Inferior parietal cortex (tissue), 1 donor: ENCODE data around the gene SH3PXD2A.

Source experiments
- DNase-seq: peaks from one replicate; pipeline ENCODE4 v3.0.0-alpha.2; 2016; ENCODE audit errors: extremely low spot score

The SH3PXD2A gene

DNA sequence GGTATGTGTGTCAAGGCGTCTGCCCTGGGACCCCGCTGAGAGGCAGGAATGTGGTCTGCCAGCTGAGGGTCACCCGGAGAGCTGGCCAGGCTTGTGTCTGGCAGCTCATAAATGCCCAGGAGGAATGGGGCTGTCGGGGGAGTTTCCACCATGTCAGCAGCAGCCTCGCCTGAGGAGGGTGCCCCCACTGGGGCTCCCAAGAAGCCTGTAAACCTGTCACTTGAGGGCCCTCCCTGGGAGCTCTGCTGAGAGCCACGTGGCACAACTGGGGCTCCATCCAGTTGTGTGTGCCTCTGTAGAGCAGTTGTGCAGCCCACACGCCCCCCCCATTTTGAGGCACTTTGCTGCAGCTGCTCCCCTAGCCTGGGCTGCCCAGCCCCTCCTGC lies 291.3 kb downstream of the SH3PXD2A start:
- no peak for DNase-seq

GRCh38 chr10:103563231-103564115 lies 291.9 kb downstream of the SH3PXD2A start:
- no peak for DNase-seq

GRCh38 chr10:103562383-103562782 lies 293.0 kb downstream of the SH3PXD2A start:
- DNase-seq: no peak

DNA sequence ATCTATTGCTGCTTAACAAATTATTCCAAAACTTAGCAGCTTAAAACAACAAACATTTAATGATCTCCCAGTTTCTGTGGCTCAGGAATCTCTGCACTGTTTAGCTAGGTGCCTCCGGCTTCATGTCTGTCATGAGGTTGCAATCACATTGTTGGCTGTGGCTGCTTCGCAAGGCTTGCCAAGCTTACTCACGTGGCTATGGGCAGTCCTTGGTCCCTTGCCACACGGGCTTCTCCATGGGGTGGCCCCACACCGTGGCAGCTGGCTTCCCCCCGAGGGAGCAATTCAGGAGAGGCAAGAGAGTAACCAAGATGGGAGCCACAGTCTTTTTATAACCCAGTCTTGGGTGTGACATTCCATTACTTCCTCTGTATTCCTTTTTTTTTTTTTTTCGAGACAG lies 294.5 kb downstream of the SH3PXD2A start:
- DNase-seq: no peak

GRCh38 chr10:103559776-103560175 lies 295.6 kb downstream of the SH3PXD2A start:
- DNase-seq: no peak

GRCh38 chr10:103558911-103559310 lies 296.5 kb downstream of the SH3PXD2A start:
- DNase-seq: no peak

DNA sequence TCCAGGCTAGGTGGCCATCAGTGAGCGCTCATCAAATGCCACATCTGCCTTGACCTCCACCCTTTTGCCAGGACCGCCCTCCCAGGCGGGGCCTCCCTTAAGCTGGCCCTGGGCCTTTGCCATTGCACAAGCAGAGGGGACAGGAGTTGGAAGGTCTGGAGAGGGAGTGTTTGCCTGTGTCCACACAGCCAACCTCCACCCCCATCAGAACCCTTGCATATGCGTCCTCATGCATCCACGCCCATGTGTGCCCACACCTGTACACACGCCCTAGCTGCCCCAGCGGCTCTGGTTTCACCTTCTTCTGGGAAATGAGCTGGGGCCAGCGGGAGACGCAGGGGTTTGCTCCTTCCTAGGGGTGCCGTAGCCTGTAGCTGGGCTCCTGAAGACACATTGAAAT lies 297.9 kb downstream of the SH3PXD2A start:
- no peak for DNase-seq

GRCh38 chr10:103556383-103557007 lies 298.9 kb downstream of the SH3PXD2A start:
- no peak for DNase-seq

DNA sequence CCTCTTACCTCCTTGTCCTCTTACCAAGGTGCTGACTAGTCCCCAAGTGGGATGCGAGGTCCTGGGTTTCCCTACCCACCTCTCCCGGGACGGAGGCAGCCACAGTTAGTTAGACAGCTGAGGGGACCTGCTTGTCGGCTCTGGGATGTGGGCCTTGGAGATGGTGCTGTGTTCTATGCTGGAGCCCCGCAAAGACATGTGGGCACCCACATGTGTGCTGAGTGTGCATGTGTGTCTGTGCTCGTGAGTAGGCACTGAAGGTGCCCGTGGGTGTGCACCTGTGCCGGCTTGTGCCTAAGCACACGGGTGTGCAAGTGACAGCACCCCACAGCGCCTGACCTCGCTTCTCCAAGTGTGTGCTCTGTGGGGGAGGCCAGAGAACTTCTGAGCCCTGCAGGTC lies 299.7 kb downstream of the SH3PXD2A start:
- no peak for DNase-seq

DNA sequence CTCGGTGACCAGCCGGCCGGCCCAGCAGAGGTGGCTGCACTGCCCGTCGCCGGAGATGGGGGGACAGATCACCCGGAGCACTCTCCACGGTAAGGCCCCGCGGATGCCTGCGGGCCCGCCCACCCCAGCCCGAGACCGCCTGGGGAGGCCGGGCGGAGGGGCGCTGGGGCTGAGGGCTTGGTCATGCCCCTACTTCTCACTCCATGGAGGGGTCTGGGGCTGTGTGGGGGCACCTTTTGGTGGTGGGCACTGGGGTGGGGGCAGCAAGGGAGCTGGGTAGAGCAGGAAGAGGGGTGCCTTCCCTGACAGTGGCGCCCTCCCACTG lies 300.1 kb downstream of the SH3PXD2A start:
- no peak for DNase-seq

GRCh38 chr10:103554488-103555324 lies 300.7 kb downstream of the SH3PXD2A start:
- DNase-seq: no peak

- DNase-seq: no peak
These were observed 301.5 kb downstream of the SH3PXD2A start for GRCh38 chr10:103553743-103554487.

DNA sequence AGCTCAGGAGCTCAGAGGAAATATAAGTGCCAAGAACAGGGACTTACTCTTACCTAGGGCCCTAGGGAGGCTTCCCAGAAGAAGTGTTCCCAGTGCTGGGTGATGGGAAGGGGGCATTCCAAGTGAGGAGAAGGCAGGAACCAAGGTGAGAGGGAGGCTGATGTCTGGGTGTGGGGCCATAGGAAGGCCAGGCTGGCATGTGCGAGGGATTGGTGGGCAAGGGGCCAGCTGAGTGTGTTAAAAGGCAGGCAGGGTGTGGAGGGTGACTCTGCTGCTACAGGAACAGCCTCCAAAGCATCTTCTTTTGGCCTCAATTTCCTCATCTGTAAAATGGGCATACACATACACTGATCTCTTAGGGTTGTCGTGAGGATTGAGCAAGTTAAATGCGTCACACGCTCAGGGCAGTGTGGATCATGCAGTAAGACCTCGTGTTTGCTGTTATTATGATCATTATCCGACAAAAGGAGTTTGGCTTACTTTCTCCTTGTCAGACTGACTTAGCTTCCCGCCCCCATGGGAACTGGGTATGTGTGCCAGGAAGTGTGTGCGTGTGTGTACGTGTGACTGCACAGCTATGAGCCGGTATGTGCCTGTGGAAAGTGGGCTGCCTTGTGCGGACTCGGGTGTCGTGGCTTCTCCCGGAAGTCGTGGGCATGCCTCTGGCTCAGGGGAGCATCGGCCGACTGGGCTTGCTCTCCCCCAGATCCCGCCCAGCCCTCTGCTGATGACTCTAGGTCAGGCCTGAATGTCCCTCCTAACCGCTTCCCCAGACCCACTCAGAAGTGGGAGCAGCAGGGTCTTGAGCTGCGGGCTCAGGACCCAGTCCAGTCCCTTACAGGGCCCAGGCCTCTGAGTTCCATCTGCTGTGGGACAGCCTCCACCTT lies 302.3 kb downstream of the SH3PXD2A start:
- DNase-seq: no peak

- DNase-seq: no peak
These were observed 303.5 kb downstream of the SH3PXD2A start for GRCh38 chr10:103551619-103552602.

DNA sequence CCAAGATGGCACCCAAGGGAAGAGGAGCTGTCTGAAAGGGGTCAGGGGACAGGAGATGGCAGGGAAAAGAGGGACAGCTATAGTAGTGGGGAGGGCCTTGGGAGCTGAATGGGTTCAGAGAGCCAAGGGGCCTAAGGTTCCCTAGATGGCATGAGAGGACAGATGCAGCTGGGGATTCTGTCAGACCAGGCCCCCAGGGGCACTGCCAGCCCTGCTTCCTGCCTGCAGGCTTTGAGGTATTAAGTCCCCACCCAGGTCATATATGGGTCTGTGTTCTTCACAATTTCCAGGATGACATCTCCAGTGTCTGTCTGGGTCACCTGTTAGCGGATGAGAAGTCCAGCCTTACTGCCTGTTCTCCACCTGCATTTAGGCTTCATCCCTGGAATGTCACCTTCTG lies 305.1 kb downstream of the SH3PXD2A start:
- DNase-seq: no peak

GRCh38 chr10:103549349-103549685 lies 306.1 kb downstream of the SH3PXD2A start:
- DNase-seq: no peak

DNA sequence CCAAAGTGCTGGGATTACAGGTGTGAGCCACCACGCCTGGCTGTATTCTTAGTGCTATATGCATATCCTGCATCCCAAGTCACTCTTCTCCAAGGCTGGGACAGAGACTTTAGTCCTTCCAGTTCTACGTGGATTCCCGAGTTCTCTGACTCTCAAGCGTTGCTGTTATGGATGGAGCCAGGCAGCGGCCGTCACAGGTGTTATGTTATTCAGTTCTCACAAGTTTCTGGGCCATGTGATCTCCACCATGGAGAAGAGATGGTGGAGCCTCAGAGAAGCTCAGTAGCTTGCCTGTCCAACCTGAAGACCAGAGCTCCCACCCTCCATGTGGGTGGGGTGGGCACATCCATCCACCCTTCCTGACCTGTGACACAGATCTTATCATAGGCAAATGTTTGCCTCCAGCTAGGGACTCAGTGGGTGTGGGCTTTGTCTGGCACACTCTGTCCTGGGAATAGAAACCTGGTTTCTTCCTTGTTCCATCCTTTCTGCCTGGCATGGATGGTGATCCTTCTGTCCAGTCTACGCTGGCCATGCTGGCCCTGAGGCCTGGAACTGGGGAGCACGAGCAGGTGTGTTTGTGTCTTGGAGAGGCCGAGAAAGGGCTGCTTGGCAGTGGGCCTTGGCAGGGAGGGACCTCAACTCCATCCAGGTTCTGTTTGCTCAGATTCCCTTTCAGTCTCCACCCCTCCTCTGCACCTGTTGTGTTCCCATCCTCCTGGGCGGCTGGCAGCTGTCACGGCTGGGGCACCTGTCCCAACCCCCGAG lies 306.6 kb downstream of the SH3PXD2A start:
- DNase-seq: no peak

GRCh38 chr10:103548006-103548405 lies 307.4 kb downstream of the SH3PXD2A start:
- DNase-seq: no peak

- no peak for DNase-seq
These were observed 307.9 kb downstream of the SH3PXD2A start for GRCh38 chr10:103547391-103547946.
